GM19467 (cell line): Measurements from ENCODE around the gene TRIM47.
"Not testable (repeated sequence)": the region's sequence is repeated elsewhere in the genome, so short reads cannot be mapped to it uniquely, and the experiment has no call there.

Experiments
- ATAC-seq: cut with Tn5 transposase; IDR thresholded peaks from one replicate; pipeline ENCODE4 v1.9.1; 2021; ENCODE audit warnings: mild to moderate bottlenecking, moderate library complexity; ENCODE audit not compliant: unreplicated experiment

TRIM47 gene

GRCh38 chr17:75872434-75873351 is 5.7 kb downstream of the TRIM47 start:
- no peak for ATAC-seq

GRCh38 chr17:75870228-75870627 is 8.2 kb downstream of the TRIM47 start:
- ATAC-seq, result not testable (repeated sequence)

GRCh38 chr17:75869282-75870141 is 8.9 kb downstream of the TRIM47 start:
- ATAC-seq, result no peak

- not testable (repeated sequence) for ATAC-seq
Measured at GRCh38 chr17:75868730-75869281, 9.6 kb downstream of the TRIM47 start.

GRCh38 chr17:75865404-75866188 is 12.8 kb downstream of the TRIM47 start:
- not testable (repeated sequence) for ATAC-seq

GRCh38 chr17:75864887-75865286 is 13.5 kb downstream of the TRIM47 start:
- ATAC-seq, result not testable (repeated sequence)

- ATAC-seq, result peak; percentile 89
Measured at GRCh38 chr17:75864448-75864871, 13.9 kb downstream of the TRIM47 start.

- ATAC-seq, result no peak
Measured at GRCh38 chr17:75861927-75862317, 16.5 kb downstream of the TRIM47 start.

GRCh38 chr17:75859358-75859757 is 19.0 kb downstream of the TRIM47 start:
- ATAC-seq, result not testable (repeated sequence)

GRCh38 chr17:75856062-75856756 is 22.2 kb downstream of the TRIM47 start:
- ATAC-seq, result no peak

GRCh38 chr17:75855310-75856061 is 22.9 kb downstream of the TRIM47 start, which contains the start of gene WBP2:
Gene WBP2 (minus strand): TSS chr17:75855335. CDS start chr17:75855297, 38 bp downstream.
- peak; percentile 86 for ATAC-seq

- ATAC-seq, result no peak
Measured at GRCh38 chr17:75854881-75855309, 23.5 kb downstream of the TRIM47 start.

GRCh38 chr17:75854101-75854748 is 24.2 kb downstream of the TRIM47 start:
- ATAC-seq, result no peak

- no peak for ATAC-seq
Measured at GRCh38 chr17:75853433-75853832, 24.9 kb downstream of the TRIM47 start.

GRCh38 chr17:75851693-75851991 is 26.7 kb downstream of the TRIM47 start:
- not testable (repeated sequence) for ATAC-seq

GRCh38 chr17:75850928-75851692 is 27.3 kb downstream of the TRIM47 start:
- no peak for ATAC-seq

- no peak for ATAC-seq
Measured at GRCh38 chr17:75849724-75850123, 28.7 kb downstream of the TRIM47 start.

GRCh38 chr17:75849279-75849646 is 29.1 kb downstream of the TRIM47 start:
- ATAC-seq, result no peak
